Measurements from ENCODE around the gene ADAT2. TPM values are rescaled to one million over a fixed set of nuclear protein-coding genes. Genes with fewer than 3 reads are reported as not detected.

The ADAT2 gene
- polyA plus RNA-seq, 3 donors, result 0.08 to 9.7 (median 0.51) TPM

DNA sequence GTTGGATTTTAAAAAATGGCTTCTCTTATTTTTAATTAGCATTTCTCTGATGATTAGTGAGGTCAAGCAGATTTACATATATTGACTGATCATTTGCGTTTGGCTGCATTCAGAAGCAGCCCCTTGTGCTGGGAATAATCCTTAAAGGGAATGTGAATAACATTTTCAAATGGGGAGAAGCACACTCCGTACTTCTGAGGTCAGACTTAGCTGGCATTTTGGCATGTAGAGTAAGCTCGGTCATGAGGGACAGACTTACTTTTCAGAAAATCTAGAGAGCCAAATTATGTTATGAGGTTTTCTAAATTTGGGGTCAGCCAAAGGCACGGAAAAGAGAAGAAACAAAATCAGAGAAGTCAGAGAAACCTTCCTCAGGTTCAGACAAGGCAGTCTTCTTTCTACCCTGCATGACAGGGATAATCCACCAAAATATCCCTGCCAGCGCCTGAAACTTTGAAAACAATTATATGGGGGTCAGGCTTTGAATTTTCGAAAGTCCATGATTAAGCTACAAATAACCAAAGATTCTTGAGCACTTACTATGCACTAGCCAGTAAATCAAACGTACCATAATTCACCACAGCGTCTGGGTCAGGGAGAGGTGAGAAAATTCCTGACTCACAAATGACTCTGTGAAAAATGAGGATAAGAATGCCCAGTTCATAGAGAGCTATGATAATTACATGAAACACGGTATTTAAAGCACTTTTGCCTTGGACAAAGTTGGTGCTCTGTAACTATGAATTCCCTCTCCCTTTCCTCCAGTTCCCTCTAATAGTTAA lies 44.9 kb downstream of the ADAT2 start:
- Histone ChIP-seq H3K27ac (ENCODE audit: low read depth in 1 of 2, low read length in 2 of 2) (no peak overlapping the region), H3K4me3 (replicated peaks in 1 of 3; ENCODE audit: low read depth in 2 of 3, low read length in 3 of 3) (no peak overlapping the region), H4K20me1 (ENCODE audit: insufficient read depth, low read length) (no peaks in the 10 kb centered on the region), H2AFZ (ENCODE audit: insufficient read depth, low read depth, low read length, poor library complexity, severe bottlenecking) (no peak overlapping the region), H3K4me1 (ENCODE audit: control insufficient read depth in 1 of 2, insufficient read depth in 2 of 2, low read length in 2 of 2) (peaks cover 5 to 9% of the 10 kb centered on the region in 2 donors), H3K27me3 (ENCODE audit: control insufficient read depth in 2 of 2, insufficient read depth in 2 of 2, low read length in 2 of 2) (no peaks in the 10 kb centered on the region), H3K9me3 (replicated peaks in 1 of 2; ENCODE audit: control insufficient read depth in 1 of 2, insufficient read depth in 1 of 2, low read length in 2 of 2) (no peaks in the 10 kb centered on the region), H3K79me2 (ENCODE audit: insufficient read depth, low read length) (no peaks in the 10 kb centered on the region), H3K9ac (ENCODE audit: insufficient read depth, low read length, poor library complexity, severe bottlenecking) (no peak overlapping the region), H3K4me2 (replicated peaks; ENCODE audit: extremely low read depth, low read length, poor library complexity, severe bottlenecking) (no peak overlapping the region), H3K36me3 (replicated peaks in 1 of 2; ENCODE audit: control insufficient read depth in 1 of 2, insufficient read depth in 2 of 2, low read length in 2 of 2) (no peaks in the 10 kb centered on the region)
- Mint-ChIP-seq H3K4me1 (peaks cover 10% of the 10 kb centered on the region), H3K9me3 (peaks cover 0 to 7% (median 0%) of the 10 kb centered on the region in 7 donors), H3K4me3 (no peak overlapping the region), H3K27ac (no peak overlapping the region), H3K36me3 (no peaks in the 10 kb centered on the region), H3K27me3 (ENCODE audit: low read depth in 3 of 3) (no peaks in the 10 kb centered on the region)
- intact Hi-C loops (cut with micrococcal nuclease), result no loop called here
- 86% methylated on average over 4 of the region's 9 CpGs for WGBS (ENCODE audit: insufficient coverage)
- no peak for DNase-seq
- TF ChIP-seq, protein P1, sequence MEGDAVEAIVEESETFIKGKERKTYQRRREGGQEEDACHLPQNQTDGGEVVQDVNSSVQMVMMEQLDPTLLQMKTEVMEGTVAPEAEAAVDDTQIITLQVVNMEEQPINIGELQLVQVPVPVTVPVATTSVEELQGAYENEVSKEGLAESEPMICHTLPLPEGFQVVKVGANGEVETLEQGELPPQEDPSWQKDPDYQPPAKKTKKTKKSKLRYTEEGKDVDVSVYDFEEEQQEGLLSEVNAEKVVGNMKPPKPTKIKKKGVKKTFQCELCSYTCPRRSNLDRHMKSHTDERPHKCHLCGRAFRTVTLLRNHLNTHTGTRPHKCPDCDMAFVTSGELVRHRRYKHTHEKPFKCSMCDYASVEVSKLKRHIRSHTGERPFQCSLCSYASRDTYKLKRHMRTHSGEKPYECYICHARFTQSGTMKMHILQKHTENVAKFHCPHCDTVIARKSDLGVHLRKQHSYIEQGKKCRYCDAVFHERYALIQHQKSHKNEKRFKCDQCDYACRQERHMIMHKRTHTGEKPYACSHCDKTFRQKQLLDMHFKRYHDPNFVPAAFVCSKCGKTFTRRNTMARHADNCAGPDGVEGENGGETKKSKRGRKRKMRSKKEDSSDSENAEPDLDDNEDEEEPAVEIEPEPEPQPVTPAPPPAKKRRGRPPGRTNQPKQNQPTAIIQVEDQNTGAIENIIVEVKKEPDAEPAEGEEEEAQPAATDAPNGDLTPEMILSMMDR (IDR thresholded peaks at IDR 0.05), result no peak

- TF ChIP-seq, protein P1 (IDR thresholded peaks at IDR 0.05), result no peak
These were observed 47.7 kb downstream of the ADAT2 start for GRCh38 chr6:143402721-143403336.

More at GRCh38 chr6:143402721-143403336, 47.7 kb downstream of the ADAT2 start:
- Mint-ChIP-seq H3K36me3 (no peaks in the 10 kb centered on the region), H3K9me3 (no peaks in the 10 kb centered on the region), H3K27me3 (ENCODE audit: low read depth in 3 of 3) (peaks cover 0 to 2% (median 0%) of the 10 kb centered on the region in 3 donors), H3K27ac (no peak overlapping the region), H3K4me3 (no peak overlapping the region), H3K4me1 (peaks cover 13% of the 10 kb centered on the region)
- intact Hi-C loops (cut with micrococcal nuclease), result no loop called here
- Histone ChIP-seq H3K4me3 (replicated peaks in 1 of 3; ENCODE audit: low read depth in 2 of 3, low read length in 3 of 3) (no peak overlapping the region), H4K20me1 (ENCODE audit: insufficient read depth, low read length) (no peaks in the 10 kb centered on the region), H3K9ac (ENCODE audit: insufficient read depth, low read length, poor library complexity, severe bottlenecking) (no peak overlapping the region), H3K9me3 (replicated peaks in 1 of 2; ENCODE audit: control insufficient read depth in 1 of 2, insufficient read depth in 1 of 2, low read length in 2 of 2) (no peaks in the 10 kb centered on the region), H3K4me1 (ENCODE audit: control insufficient read depth in 1 of 2, insufficient read depth in 2 of 2, low read length in 2 of 2) (peaks cover 5 to 13% of the 10 kb centered on the region in 2 donors), H3K4me2 (replicated peaks; ENCODE audit: extremely low read depth, low read length, poor library complexity, severe bottlenecking) (no peak overlapping the region), H3K36me3 (replicated peaks in 1 of 2; ENCODE audit: control insufficient read depth in 1 of 2, insufficient read depth in 2 of 2, low read length in 2 of 2) (no peaks in the 10 kb centered on the region), H3K27me3 (ENCODE audit: control insufficient read depth in 2 of 2, insufficient read depth in 2 of 2, low read length in 2 of 2) (no peaks in the 10 kb centered on the region), H2AFZ (ENCODE audit: insufficient read depth, low read depth, low read length, poor library complexity, severe bottlenecking) (no peak overlapping the region), H3K27ac (ENCODE audit: low read depth in 1 of 2, low read length in 2 of 2) (no peak overlapping the region), H3K79me2 (ENCODE audit: insufficient read depth, low read length) (no peaks in the 10 kb centered on the region)
- no peak for DNase-seq
- WGBS (ENCODE audit: insufficient coverage), result 93% methylated on average over 5 of the region's 7 CpGs
